Measurements from ENCODE around the gene GOLGA3. TPM values are rescaled to one million over a fixed set of nuclear protein-coding genes. Genes with fewer than 3 reads are reported as not detected.
A peak's percentile ranks its signal among the peaks of the same experiment; 100 is the strongest.

GOLGA3 gene
- total and polyA plus RNA-seq, 9 of the 15 experiments (the other 6 are each of a cell fraction or from before 2014, with no cell fraction given), result 1.9 to 48.1 (median 18.4) TPM

- TF ChIP-seq KDM5B (IDR thresholded peaks at IDR 0.05; ENCODE audit: insufficient replicate concordance, low read depth, low read length), result peak; percentile 12
- no peak for TF ChIP-seq EHMT2 (IDR thresholded peaks at IDR 0.05)
- TF ChIP-seq ZFX (CRISPR knock-in tag; IDR thresholded peaks at IDR 0.05), result peak; percentile 64
- 0 out of 2 replicates have a peak, but pooled peaks have one; percentile 25 for TF ChIP-seq SP1 (CRISPR knock-in tag; IDR thresholded peaks at IDR 0.05)
- no peak for TF ChIP-seq CBFA2T2 (conservative IDR thresholded peaks at IDR 0.05)
- TF ChIP-seq EGR1 (conservative IDR thresholded peaks at IDR 0.05), result no peak
- TF ChIP-seq RFX1 (IDR thresholded peaks at IDR 0.05), result no peak
- no peak for TF ChIP-seq ZNF407 (IDR thresholded peaks at IDR 0.05; ENCODE audit: low read depth)
- peak; percentile 95 for TF ChIP-seq ZNF316 (IDR thresholded peaks at IDR 0.05)
- peak; percentile 84 for TF ChIP-seq RBFOX2 (IDR thresholded peaks at IDR 0.05; ENCODE audit: low read depth, low read length)
- TF ChIP-seq SETDB1 (IDR thresholded peaks at IDR 0.05; ENCODE audit: low read length), result no peak
- no peak for TF ChIP-seq RHOXF2B (CRISPR knock-in tag; conservative IDR thresholded peaks at IDR 0.05)
- TF ChIP-seq IRF2 (CRISPR knock-in tag; IDR thresholded peaks at IDR 0.05), result no peak
- no peak for TF ChIP-seq ZBTB8A (IDR thresholded peaks at IDR 0.05; ENCODE audit: partially characterized antibody)
- TF ChIP-seq NFXL1 (CRISPR knock-in tag; IDR thresholded peaks at IDR 0.05), result no peak
- no peak for TF ChIP-seq STAT5A (IDR thresholded peaks at IDR 0.05; ENCODE audit: borderline replicate concordance, low read length)
- TF ChIP-seq BMI1 (IDR thresholded peaks at IDR 0.05; ENCODE audit: low read length), result no peak
- TF ChIP-seq C11orf30 (IDR thresholded peaks at IDR 0.05; ENCODE audit: low read depth), result peak; percentile 86
- no peak for TF ChIP-seq CHCHD3 (CRISPR knock-in tag; IDR thresholded peaks at IDR 0.05)
- TF ChIP-seq SMAD2 (IDR thresholded peaks at IDR 0.05; ENCODE audit: low read depth, low read length), result no peak
- TF ChIP-seq TRIM25 (IDR thresholded peaks at IDR 0.05; ENCODE audit: borderline replicate concordance), result no peak
Observed at GRCh38 chr12:132827763-132828703, 636 bp downstream of the GOLGA3 start (continued).
